NCI-H460 (cell line): ENCODE data around the gene TBX4. TPM values are rescaled to one million over a fixed set of nuclear protein-coding genes. Genes with fewer than 3 reads are reported as not detected.

Source experiments
- DNase-seq: peaks from one replicate; pipeline ENCODE4 v3.0.0-alpha.2; 2016; ENCODE audit warnings: low read depth; ENCODE audit errors: extremely low read depth
- total RNA-seq: library from RNA; depleted of rRNA; stranded (reverse); fragments of >200 nt; shearing (Covaris generic); gene quantifications from 2 replicates; pipeline ENCODE4 v1.2.3, GENCODE V29; 2014

TBX4 gene
- total RNA-seq, 1 experiment from 2014 or later = 0.07 TPM

- no peak for DNase-seq
Observed at GRCh38 chr17:61463316-61464129, 11.3 kb downstream of the TBX4 start.

GRCh38 chr17:61464130-61464842, 12.1 kb downstream of the TBX4 start:
- no peak for DNase-seq

GRCh38 chr17:61464843-61465180, 12.6 kb downstream of the TBX4 start:
- DNase-seq = no peak

- no peak for DNase-seq
Observed at GRCh38 chr17:61465550-61466237, 13.5 kb downstream of the TBX4 start.

- no peak for DNase-seq
Observed at GRCh38 chr17:61466246-61466645, 14.0 kb downstream of the TBX4 start.

GRCh38 chr17:61467416-61468262, 15.4 kb downstream of the TBX4 start:
- peak; percentile 20 for DNase-seq

- no peak for DNase-seq
Observed at GRCh38 chr17:61468263-61468907, 16.2 kb downstream of the TBX4 start.

- no peak for DNase-seq
Observed at GRCh38 chr17:61469474-61469873, 17.3 kb downstream of the TBX4 start.

- no peak for DNase-seq
Observed at GRCh38 chr17:61469949-61470348, 17.7 kb downstream of the TBX4 start.

- no peak for DNase-seq
Observed at GRCh38 chr17:61470530-61471136, 18.4 kb downstream of the TBX4 start.

GRCh38 chr17:61474235-61474927, 22.2 kb downstream of the TBX4 start:
- no peak for DNase-seq

GRCh38 chr17:61474934-61475333, 22.7 kb downstream of the TBX4 start:
- DNase-seq = no peak

- no peak for DNase-seq
Observed at GRCh38 chr17:61475726-61476125, 23.5 kb downstream of the TBX4 start.

GRCh38 chr17:61476476-61477203, 24.4 kb downstream of the TBX4 start:
- DNase-seq = no peak

GRCh38 chr17:61477204-61477834, 25.1 kb downstream of the TBX4 start:
- DNase-seq = no peak

GRCh38 chr17:61478026-61478789, 26.0 kb downstream of the TBX4 start:
- DNase-seq = no peak

- no peak for DNase-seq
Observed at GRCh38 chr17:61478790-61479492, 26.7 kb downstream of the TBX4 start.
